ENCODE results near the gene CDC5L.

The CDC5L gene

DNA sequence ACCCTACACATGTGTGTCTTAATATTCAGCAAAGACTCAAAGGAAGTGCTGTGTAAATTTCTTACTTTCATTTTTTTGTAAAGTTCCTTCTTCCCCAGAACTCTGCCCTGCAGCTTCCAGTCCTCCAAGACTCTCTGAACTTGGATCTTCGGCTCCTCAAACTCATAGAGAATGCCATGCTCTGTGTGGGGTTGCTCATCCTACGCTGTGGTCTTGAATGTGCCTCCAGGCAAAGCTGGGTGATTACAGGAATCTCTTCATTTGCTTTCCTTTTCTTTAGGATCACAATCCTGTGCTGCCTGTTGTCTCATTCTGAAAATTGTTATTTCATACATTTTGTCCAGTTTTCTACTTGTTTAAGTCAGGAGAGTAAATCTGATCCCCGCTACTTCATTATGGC is 14.5 kb upstream of the CDC5L start:
- in situ Hi-C loops (cut with HindIII; ENCODE audit: low sequenced_read_pairs) = no loop called here

DNA sequence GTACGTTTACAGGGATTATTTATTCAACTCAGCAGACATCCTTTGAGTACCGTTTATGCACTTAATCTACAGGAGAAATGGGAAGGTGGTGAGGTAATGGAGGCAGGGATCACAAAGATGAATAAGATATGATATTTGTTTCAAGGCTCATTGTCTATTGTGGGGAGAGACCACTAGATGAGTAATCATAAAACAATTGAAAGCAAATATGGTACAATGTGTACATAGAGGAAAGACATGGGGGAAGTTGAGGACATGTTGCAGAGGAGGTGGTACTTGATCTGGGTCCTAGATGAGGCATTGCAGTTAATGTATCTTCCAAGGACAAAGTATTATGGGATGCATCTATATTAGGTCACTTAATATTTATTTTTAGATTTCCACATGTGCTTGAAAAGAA is 13.7 kb upstream of the CDC5L start:
- in situ Hi-C loops (cut with HindIII; ENCODE audit: low sequenced_read_pairs) = no loop called here

DNA sequence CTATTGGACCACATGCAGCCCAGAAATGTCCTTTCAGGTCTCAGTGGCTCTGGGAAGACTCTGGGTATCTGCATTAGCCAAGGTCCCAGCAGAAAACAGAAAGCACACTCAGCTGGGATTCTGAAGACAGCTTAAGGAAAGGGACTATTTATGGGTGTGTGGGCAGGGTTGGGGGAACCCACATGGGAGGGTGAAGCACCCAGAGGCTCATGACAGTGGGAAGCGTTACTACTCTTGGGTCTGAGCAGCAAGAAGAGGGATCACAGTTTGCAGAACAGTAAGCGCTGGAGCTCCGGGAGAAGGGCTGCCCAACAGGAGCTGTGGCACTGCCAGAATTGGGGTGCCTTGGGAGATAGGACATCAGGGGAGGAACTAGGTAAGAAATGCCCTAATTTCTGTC is 12.4 kb upstream of the CDC5L start:
- in situ Hi-C loops (cut with HindIII; ENCODE audit: low sequenced_read_pairs) = no loop called here

DNA sequence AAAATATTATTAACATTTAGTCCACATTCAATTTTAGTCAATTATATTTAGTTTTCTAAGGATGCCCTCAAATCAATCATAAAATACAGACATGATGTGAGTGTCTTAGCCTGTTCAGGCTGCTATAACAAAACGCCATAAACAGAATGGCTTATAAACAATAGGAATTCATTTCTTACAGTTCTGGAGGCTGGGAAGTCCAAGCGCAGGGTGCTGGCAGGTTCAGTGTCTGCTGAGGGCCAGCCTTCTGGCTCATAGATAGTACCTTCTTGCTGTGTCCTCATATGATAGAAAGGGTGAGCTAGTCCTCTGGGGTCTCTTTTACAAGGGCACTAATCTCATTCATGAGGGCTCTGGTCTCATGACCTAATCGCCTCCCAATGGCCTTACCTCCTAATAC is 10.0 kb upstream of the CDC5L start:
- in situ Hi-C loops (cut with HindIII; ENCODE audit: low sequenced_read_pairs) = no loop called here

DNA sequence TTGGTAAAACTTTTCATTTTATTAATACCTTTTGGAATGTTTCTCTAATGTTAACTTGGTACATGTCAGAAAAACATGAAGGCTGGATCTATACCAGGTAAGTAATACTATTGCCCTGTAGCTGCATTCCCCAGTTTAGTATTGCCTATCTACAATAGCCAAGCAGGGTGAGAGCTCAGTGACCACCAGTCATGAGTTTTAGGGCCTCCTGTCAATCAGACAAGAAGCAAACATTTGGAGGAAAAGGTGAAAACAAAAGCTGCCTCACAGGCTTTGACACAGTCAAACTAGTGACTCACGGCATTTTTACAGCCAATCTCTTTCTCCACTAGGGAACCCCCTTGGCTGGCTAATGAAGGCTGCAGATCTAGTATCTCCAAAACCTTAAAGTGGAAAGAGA is 9.5 kb upstream of the CDC5L start:
- in situ Hi-C loops (cut with HindIII; ENCODE audit: low sequenced_read_pairs) = no loop called here

DNA sequence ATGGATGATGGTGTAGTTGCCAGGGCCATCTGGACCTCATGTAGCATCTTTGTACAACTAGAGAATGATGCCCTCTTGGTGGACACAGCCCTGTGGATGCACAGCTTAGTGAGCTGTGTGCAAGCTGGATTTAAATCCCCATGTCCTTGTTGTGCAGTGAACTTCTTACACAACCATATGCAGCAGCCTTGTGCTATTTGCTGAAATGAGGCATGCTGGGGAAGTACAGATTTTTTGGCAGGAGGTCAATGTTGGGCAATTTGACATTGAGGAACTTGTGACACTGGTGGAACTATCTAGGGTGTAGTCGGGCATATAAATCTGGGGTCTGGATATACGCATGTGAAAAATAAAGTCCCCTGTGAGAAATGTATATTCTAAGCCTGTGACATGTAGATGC is 5.8 kb upstream of the CDC5L start:
- in situ Hi-C loops (cut with HindIII; ENCODE audit: low sequenced_read_pairs) = no loop called here

DNA sequence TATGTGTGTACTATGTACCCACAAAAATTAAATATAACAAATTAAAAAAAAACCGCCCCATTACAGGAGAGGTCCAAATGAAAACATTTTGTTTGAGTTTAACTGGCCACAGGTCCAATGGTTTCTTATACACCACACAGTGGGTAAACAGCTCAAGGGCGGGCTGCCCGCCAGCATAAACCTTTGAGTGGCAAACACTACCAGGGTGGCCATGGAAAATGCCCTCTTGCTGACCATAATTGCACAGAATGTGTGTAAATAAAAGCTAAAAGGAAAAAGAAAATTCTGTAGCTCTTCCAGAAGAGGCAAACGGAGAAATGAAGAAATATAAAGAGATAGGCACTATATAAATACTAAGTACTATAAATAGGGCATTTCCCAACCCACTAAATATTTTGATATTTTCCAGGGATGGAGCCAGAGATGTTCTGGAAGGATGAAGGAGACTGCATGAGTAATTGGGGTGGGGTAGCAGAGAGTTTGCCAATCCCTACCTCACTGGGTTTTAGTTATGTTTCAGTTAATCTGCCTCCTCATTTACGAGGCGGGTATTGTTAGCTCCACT is 1.1 kb upstream of the CDC5L start:
- in situ Hi-C loops (cut with HindIII; ENCODE audit: low sequenced_read_pairs) = no loop called here

DNA sequence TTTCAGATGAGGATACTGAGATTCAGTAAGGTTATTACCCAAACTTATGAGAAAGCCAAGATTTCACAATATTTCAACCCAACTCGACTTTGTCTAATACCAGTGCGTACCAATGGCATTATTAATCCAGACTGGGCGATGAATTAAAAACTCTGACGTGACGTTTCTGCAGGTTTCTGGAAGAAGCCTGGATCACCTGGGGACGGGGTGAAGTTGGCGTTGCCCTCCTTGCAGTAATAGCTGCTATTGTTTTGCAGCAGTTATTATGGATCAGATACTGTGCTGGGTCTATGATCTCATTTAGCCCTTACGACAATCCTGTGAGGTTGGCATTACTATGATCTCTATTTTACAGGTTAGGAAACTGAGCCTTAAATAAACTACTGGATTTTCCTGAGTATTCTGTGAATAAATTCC is 569 bp upstream of the CDC5L start:
- in situ Hi-C loops (cut with HindIII; ENCODE audit: low sequenced_read_pairs) = no loop called here

DNA sequence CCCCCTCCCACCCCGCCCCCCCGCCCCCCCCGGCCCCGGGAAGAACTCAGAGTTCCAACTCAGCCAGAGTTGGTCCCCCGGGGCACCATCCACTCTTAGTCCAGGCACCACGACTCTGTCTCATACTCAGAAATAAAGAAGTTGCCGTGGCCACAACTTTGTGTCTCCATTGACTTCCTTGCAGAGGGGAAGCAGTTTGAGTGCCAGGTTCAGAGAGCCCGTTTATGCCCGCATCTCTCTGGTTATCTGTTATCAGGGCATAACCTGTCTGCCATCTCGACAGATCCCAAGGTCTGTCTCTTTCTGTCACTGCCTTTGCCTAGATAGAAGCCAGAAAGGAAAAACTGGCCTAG is 605 bp downstream of the CDC5L start:
- in situ Hi-C loops (cut with HindIII; ENCODE audit: low sequenced_read_pairs) = no loop called here

DNA sequence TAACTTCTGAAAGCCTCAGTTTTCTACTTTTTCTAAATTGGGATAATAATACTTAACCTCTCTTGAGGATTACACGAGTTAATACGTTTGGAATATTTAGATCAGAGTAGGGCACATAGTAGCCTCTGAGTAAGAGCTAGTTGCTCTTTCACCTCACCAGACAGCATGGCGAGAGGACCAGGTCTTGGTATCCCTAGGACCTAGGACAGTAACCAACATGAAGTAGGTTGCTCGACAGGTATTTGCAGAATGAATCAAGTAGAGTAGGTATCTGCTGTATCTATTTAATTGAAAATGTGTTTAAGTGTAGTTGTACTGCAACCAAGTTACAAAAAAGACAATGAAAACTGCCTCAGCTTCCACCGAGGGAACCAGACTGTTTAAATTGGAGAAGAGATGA is 1.4 kb downstream of the CDC5L start:
- in situ Hi-C loops (cut with HindIII; ENCODE audit: low sequenced_read_pairs) = no loop called here

DNA sequence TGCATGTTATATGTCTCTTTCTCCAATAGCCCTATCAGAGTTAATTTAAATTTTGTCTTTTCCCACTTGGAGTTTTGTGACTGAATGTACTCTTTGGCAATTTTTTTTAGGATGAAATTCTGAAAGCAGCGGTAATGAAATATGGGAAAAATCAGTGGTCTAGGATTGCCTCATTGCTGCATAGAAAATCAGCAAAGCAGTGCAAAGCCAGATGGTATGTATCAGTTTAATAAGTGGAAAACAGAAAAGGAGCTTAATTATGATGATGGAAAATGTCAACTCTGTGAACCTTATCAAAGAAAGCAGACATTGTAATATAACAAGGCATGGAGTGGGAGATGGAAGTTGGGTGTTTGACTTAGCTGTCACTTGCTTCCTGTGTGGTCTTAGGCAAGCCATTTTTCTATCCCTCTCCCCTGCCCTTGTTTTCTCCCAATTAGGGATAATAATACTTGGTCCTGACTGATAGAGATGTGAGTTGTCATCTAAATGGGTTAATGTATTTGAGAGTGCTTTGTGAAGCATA is 2.7 kb downstream of the CDC5L start:
- in situ Hi-C loops (cut with HindIII; ENCODE audit: low sequenced_read_pairs) = no loop called here

DNA sequence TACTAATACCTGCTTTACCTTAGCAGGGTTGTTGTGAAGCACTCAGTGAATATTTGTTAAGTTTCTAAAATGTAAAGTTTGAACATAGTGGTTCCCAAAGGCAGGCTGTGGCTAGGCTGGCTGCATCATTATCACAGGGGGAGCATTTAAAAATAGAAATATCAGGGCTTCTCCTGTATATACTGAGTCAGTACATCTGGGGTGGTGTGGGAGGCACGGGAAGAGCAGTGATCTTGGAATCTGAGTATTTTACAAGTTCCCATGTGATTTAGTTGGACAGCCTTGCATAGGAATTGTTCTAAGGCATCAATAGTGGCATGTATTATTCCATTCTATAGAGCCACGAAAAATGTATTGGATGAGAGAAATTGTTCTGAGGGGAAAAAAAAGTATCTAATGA is 8.0 kb downstream of the CDC5L start:
- in situ Hi-C loops (cut with HindIII; ENCODE audit: low sequenced_read_pairs) = no loop called here

DNA sequence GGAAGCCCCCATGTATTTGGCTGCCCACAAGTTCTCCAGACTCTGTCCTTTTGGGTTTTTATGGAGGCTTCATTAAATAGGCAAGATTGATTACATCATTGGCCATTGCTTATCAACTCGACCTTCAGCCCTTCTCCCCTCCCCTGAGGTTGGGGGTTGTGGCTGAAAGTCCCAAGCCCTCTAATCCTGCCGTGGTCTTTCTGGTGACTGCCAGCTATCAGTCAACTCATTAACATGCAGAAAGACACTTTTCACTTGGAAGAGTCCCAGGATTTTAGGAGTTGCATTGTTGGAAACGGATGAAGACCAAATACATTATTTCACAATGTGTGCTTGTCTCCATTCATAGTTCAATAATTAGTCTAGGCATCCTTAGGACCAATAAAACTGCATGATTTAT is 9.5 kb downstream of the CDC5L start:
- in situ Hi-C loops (cut with HindIII; ENCODE audit: low sequenced_read_pairs) = no loop called here

DNA sequence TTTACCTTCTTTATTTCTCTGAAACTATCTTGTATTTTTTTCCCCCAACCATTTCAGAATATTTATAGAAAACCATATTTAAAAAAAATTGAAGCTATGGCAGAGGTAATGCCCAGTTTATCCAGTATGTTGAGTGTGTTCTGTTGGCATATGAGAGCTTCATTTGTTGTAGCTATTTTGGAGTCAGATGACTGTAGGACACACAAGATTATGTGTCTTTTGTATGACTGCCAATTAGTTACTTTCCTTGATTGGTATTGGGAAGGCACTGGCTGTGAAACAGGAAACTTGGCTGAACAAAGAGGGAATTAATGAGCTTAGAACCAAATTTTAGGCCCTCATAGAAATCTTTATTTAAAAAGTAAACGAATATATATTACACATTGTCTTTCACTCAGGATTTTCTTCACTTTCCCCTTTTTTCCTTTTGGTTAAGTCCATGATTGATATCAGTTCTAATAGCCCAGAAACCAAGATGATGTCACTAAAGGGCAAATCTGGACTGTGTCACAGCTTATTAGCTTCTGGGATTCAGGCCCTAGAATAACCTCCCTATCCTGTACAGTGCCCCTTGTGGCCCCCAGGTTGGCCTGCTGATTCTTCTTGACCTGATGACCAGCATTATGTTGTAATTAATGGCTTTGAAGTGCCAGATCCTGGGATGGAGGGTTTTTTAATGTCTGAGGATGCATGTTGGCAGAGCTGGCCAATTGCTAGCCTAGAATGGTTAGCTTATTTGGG is 10.1 kb downstream of the CDC5L start:
- in situ Hi-C loops (cut with HindIII; ENCODE audit: low sequenced_read_pairs) = no loop called here

DNA sequence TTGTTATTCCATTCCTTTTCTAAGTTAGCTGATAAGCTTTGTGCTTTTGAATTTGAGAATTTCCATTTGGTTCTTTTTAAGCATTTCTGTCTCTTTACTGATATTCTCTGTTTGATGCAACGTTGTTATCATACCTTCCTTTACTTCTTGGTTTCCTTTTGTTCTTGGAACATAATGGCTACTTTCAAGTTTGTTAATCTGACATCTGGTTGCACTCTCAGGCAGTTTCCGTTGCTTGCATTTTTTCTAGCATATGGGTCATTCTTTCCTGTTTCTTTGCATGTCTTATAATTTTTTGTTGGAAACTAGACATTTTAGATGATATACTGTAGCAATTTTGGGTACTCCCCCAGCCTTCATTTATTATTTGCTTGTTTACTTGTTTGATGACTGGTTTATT is 12.5 kb downstream of the CDC5L start:
- in situ Hi-C loops (cut with HindIII; ENCODE audit: low sequenced_read_pairs) = no loop called here

DNA sequence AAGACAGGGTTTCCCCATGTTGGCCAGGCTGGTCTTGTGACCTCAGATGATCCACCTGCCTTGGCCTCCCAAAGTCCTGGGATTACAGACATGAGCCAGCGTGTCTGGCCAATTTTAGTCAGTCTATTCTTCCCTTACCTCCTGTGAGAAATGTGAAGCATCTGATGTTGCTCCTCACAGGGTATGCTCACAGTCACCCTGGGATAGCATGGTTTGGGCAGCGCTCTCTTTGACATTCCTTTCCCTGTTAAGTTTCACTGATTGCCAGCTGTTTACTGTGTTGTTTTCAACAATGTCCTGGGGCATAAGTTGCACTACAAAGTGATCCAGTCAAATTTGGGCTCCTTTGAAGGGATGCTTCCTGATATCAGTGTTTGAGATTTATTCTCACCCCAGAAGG is 13.1 kb downstream of the CDC5L start:
- in situ Hi-C loops (cut with HindIII; ENCODE audit: low sequenced_read_pairs) = no loop called here

DNA sequence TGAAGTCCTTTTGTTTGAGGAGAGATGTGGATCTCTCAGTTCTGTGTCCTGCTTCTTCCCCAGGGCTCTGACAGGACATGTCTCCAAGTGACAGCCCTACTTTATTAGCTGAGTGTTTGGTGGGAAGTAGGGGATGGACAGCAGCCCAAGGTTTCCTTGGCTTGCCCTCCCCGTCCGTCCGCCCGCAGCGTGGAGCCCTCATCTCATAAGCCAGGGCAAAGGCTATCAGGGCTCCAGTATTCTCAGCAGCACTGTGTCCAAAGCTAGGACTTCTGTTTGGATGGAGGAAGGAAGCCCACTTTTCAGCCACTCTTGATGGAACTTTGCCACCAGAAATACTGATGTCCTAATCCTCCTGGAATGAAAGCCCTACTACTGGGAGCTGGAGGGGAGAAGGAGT is 13.6 kb downstream of the CDC5L start:
- in situ Hi-C loops (cut with HindIII; ENCODE audit: low sequenced_read_pairs) = no loop called here

DNA sequence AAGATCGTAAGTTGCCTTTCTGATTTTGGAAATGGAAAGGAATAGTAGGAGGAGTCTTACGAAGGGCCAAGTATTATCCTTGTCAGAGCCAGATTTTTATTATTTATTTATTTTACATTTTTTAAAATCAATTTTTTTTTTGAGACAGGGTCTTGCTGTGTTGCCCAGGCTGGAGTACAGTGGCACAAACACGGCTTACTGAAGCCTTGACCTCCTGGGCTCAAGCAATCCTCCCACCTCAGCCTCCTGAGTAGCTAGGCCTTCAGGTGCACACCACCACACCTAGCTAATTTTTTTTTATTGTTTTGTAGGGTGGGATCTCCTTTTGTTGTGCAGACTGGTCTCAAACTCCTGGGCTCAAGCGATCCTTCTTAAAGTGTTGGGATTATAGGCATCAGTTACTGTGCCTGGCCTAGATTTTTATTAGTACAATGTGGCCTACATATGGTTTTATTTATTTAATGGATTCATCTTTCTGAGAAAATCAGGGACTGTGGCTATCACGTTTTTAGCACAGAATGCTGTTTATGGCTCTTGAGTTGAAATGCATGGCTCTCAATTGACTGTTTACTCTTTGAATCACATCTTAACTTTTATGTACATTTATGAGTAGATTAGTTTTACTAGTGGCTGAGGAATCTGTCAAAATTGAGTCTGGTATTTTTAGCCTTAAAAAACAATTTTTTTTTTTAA is 16.7 kb downstream of the CDC5L start:
- in situ Hi-C loops (cut with HindIII; ENCODE audit: low sequenced_read_pairs) = no loop called here

DNA sequence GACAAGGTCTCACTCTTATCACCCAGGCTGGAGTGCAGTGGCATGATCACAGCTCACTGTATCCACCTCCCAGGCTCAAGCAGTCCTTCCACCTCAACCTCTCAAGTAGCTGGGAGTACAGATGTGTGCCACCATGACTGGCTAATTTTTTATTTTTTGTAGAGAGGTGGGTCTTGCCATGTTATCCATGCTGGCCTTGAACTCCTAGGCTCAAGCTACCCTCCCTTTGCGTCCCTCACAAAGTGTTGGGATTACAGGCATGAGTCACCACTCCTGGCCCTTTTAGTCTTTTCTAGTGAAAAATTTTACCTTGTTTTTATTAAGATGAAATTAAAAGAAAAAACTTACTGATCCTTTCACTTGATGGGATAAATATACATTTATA is 17.2 kb downstream of the CDC5L start:
- in situ Hi-C loops (cut with HindIII; ENCODE audit: low sequenced_read_pairs) = no loop called here

DNA sequence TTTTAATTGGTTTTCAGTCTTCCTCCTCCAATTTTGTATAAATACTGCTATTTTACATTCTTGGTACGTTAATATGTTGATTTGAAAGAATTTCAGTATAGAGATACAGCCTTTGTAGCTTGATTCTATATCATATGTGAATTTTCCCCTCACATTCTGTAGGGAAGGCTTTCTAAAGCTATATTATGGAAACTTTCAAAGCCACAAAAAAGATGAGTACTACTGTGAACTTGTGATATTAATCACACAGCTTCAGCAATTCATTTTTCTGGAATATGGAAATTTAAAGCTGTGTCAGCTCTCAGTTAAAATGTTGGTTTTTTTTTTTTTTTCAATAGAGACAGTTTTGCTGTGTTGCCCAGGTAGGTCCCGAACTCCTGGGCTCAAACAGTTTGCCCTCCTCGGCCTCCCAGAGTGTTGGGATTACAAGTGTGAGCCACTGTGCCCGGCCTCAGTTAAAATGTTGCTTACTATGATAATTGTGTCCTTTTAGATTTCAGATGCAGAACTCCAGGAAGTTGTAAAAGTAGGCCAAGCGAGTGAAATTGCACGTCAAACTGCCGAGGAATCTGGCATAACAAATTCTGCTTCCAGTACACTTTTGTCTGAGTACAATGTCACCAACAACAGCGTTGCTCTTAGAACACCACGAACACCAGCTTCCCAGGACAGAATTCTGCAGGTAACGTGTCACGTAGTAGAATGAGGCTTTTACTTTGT is 20.6 kb downstream of the CDC5L start:
- in situ Hi-C loops (cut with HindIII; ENCODE audit: low sequenced_read_pairs) = no loop called here

DNA sequence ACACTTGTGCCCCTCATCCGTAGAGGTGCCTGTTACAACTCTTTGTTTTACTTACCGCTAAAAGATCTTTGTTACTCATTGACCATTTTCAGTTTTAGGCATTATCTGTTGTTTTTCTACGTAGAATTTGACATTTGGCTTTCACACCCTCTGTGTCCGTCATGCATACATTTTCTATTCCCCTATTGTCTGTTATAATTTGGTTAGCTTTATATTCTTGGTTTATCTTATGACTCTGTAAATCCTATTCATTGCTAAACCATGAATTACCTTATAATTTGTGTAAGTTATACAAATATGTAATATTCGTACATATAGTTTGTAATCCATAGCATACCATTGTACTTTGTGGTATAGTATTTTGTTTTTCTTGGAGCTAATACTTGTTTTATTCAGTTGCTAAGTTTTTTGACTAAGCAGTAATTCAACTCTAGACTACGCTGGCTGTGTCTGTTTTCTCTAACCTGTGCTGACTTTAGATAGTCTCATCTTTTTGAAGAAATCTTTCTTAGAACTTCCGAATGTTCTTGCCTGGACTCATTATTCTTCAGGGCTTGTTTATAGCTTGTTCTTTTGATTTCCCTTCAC is 21.8 kb downstream of the CDC5L start:
- in situ Hi-C loops (cut with HindIII; ENCODE audit: low sequenced_read_pairs) = no loop called here

All from endothelial cell of hepatic sinusoid (primary cell).